Right ventricle myocardium inferior (tissue), 1 donor: ENCODE results near the gene CASP10. TPM values are rescaled to one million over a fixed set of nuclear protein-coding genes. Genes with fewer than 3 reads are reported as not detected.
"Not testable (repeated sequence)": the region's sequence is repeated elsewhere in the genome, so short reads cannot be mapped to it uniquely, and the experiment has no call there.

Experiments
- ATAC-seq: fragments of 200-7000 bp; cut with Tn5 transposase; one replicate; pipeline ENCODE4 v1.9.1; 2020; ENCODE audit warnings: mild to moderate bottlenecking, moderate library complexity
- DNase-seq: peaks from one replicate; pipeline ENCODE4 v3.0.0; 2021; ENCODE audit errors: missing footprints
- intact Hi-C: fragments of 100-400 bp; cut with DNase I; formaldehyde crosslinking; loops from one replicate; pipeline ENCODE4 v1.11.0; 2022
- long read RNA-seq: library from polyadenylated mRNA; unstranded; transcript quantifications from one replicate; pipeline ENCODE4 v2.0.0, GENCODE V29; 2021
- total RNA-seq: library from RNA; stranded (reverse); fragmentation: NEBNext Ultra II Directional; extraction: Animal tissue kit (Norgen Biotek cat#: 25700); gene quantifications from one replicate; pipeline ENCODE4 v1.2.1, GENCODE V29; 2021
- donor health status: DM: no; HTN: yes; CAD: no; lungs with severe emphysema.

The CASP10 gene
- total RNA-seq, result 6.2 TPM
- long read RNA-seq, full-length matches to known transcripts, result 2 of 2 reads
- long read RNA-seq, partial matches to known transcripts, result 0 of 2 reads
- long read RNA-seq, other reads (novel, unspliced or antisense), result 0 of 2 reads

- ATAC-seq (peak; percentile 59), DNase-seq (no peak)
- intact Hi-C loops, result no loop called here
These were observed at the start of gene CASP10 for GRCh38 chr2:201182650-201183364. TSS of gene CASP10 (plus strand) at chr2:201183141. CDS start at chr2:201185778, 2,637 bp downstream.

- intact Hi-C loops, result no loop called here
- ATAC-seq (no peak), DNase-seq (no peak)
These were observed 47.6 kb upstream of the CASP10 start for GRCh38 chr2:201135386-201135785.

GRCh38 chr2:201136889-201137321, 46.0 kb upstream of the CASP10 start:
- peak; percentile 58 for DNase-seq
- intact Hi-C loops, result no loop called here
- no peak for ATAC-seq

GRCh38 chr2:201137505-201138400, 45.2 kb upstream of the CASP10 start:
- ATAC-seq (peak; percentile 21), DNase-seq (peak; percentile 59)
- intact Hi-C loops, result no loop called here

GRCh38 chr2:201138401-201138970, 44.5 kb upstream of the CASP10 start:
- no peak for ATAC-seq
- intact Hi-C loops, result no loop called here
- peak; percentile 51 for DNase-seq

- ATAC-seq, DNase-seq, intact Hi-C loops: not testable (repeated sequence)
These were observed 43.8 kb upstream of the CASP10 start for GRCh38 chr2:201138986-201139781.

GRCh38 chr2:201139836-201140604, 42.9 kb upstream of the CASP10 start:
- no peak for ATAC-seq
- intact Hi-C loops, result no loop called here
- DNase-seq, result peak; percentile 50

- intact Hi-C loops, result no loop called here
- DNase-seq, result no peak
- ATAC-seq, result no peak
These were observed 38.6 kb upstream of the CASP10 start for GRCh38 chr2:201144101-201145051.

- intact Hi-C loops, result no loop called here
- no peak for ATAC-seq
- DNase-seq, result no peak
These were observed 34.4 kb upstream of the CASP10 start for GRCh38 chr2:201148434-201148990.

GRCh38 chr2:201149064-201149820, 33.7 kb upstream of the CASP10 start:
- ATAC-seq (no peak), DNase-seq (no peak)
- intact Hi-C loops, result no loop called here

- DNase-seq, result peak; percentile 52
- intact Hi-C loops, ATAC-seq: not testable (repeated sequence)
These were observed 33.1 kb upstream of the CASP10 start for GRCh38 chr2:201149821-201150165.

GRCh38 chr2:201150454-201151020, 32.4 kb upstream of the CASP10 start:
- DNase-seq (no peak), ATAC-seq (no peak)
- intact Hi-C loops, result no loop called here

GRCh38 chr2:201151127-201151981, 31.6 kb upstream of the CASP10 start:
- intact Hi-C loops, result no loop called here
- DNase-seq (no peak), ATAC-seq (no peak)

GRCh38 chr2:201152517-201152916, 30.4 kb upstream of the CASP10 start:
- ATAC-seq (no peak), DNase-seq (no peak)
- intact Hi-C loops, result no loop called here
